Measurements from ENCODE around the gene DUSP1.

Gene DUSP1

GRCh38 chr5:172721455-172722326, 49.3 kb downstream of the DUSP1 start:
- DNase-seq: no peak

- no peak for DNase-seq
Measured at GRCh38 chr5:172720655-172721054, 50.3 kb downstream of the DUSP1 start.

- no peak for DNase-seq
Measured at GRCh38 chr5:172719211-172719610, 51.8 kb downstream of the DUSP1 start.

- DNase-seq: no peak
Measured at GRCh38 chr5:172718527-172719114, 52.4 kb downstream of the DUSP1 start.

All from T-helper 9 cell (primary cell).